Lower leg skin (tissue), 3 donors: ENCODE data around the gene SERTAD2.

Experiments
- CTCF ChIP-seq, 3 donors: fragments of 450-650 bp; IDR thresholded peaks; one replicate each; pipeline ENCODE4 v1.5.1; 2016; ENCODE audit warnings: antibody characterized with exemption in 3 of 3, mild to moderate bottlenecking in 3 of 3, moderate library complexity in 2 of 3
- POLR2A ChIP-seq, 2 donors: fragments of 450-650 bp; IDR thresholded peaks; one replicate each; pipeline ENCODE4 v1.6.1; 2016 to 2017; ENCODE audit warnings: antibody characterized with exemption in 2 of 2, mild to moderate bottlenecking in 1 of 2, moderate library complexity in 1 of 2

GRCh38 chr2:64655873-64656272 is 2.2 kb upstream of the SERTAD2 start:
- TF ChIP-seq CTCF (IDR thresholded peaks at IDR 0.05) (no peak), POLR2A (IDR thresholded peaks at IDR 0.05) (no peak)
